Kidney (tissue), 14 donors: ENCODE measurements around the gene CAMK1D. TPM values are rescaled to one million over a fixed set of nuclear protein-coding genes. Genes with fewer than 3 reads are reported as not detected.

Source experiments
- DNase-seq, 5 donors: peaks; one replicate each; pipeline ENCODE4 v3.0.0-alpha.2; 2013 to 2020
- FAIRE-seq: peaks from 2 replicates; lab custom pipeline; 2012; peaks lifted over from hg19 to GRCh38; lab: Jason Lieb, UNC
- H3K27ac ChIP-seq, 2 donors: one replicate each; pipeline ENCODE4 v1.7.0; 2013; ENCODE audit warnings: low read depth in 2 of 2, low read length in 2 of 2, inconsistent platforms in 1 of 2
- H3K27me3 ChIP-seq: one replicate; pipeline ENCODE4 v1.7.1; 2013; ENCODE audit warnings: low read length, inconsistent platforms; ENCODE audit not compliant: control insufficient read depth, insufficient read depth
- H3K36me3 ChIP-seq, 3 donors: one replicate each; pipeline versions ENCODE4 v1.7.0 to v1.7.1; 2013; ENCODE audit warnings: low read length in 3 of 3, control low read depth in 1 of 3, inconsistent platforms in 1 of 3; ENCODE audit not compliant: insufficient read depth in 3 of 3, control insufficient read depth in 2 of 3
- H3K4me1 ChIP-seq, 3 donors: one replicate each; pipeline versions ENCODE4 v1.7.0 to v1.7.1; 2013; ENCODE audit warnings: low read length in 3 of 3, inconsistent platforms in 1 of 3, low read depth in 1 of 3; ENCODE audit not compliant: control insufficient read depth in 2 of 3, insufficient read depth in 2 of 3
- H3K4me3 ChIP-seq, 3 donors: one replicate each; pipeline versions ENCODE4 v1.7.0 to v1.8.1; 2013; ENCODE audit warnings: low read length in 3 of 3, control low read depth in 1 of 3, inconsistent platforms in 1 of 3
- H3K9ac ChIP-seq, 3 donors: one replicate each; pipeline versions ENCODE4 v1.7.0 to v1.7.1; 2013; ENCODE audit warnings: low read length in 3 of 3, control low read depth in 1 of 3, inconsistent platforms in 1 of 3
- H3K9me3 ChIP-seq, 3 donors: one replicate each; pipeline versions ENCODE4 v1.7.0 to v1.7.1; 2013; ENCODE audit warnings: low read length in 3 of 3, control low read depth in 1 of 3, inconsistent platforms in 1 of 3; ENCODE audit not compliant: control insufficient read depth in 2 of 3, insufficient read depth in 1 of 3
- CTCF ChIP-seq: IDR thresholded peaks from 3 replicates; pipeline ENCODE4 v1.5.1; 2012; ENCODE audit warnings: mild to moderate bottlenecking, moderate library complexity, borderline replicate concordance; ENCODE audit not compliant: insufficient read depth; ENCODE audit errors: extremely low read depth
- intact Hi-C: fragments of 100-400 bp; cut with DNase I; formaldehyde crosslinking; loops from one replicate; pipeline ENCODE4 v1.11.1; 2022
- polyA plus RNA-seq: library from polyadenylated mRNA; stranded (reverse); fragments of 350-450 nt; fragmentation: Illumina TruSeq; extraction: RNeasy Lipid Tissue Mini Kit (QIAGEN cat#74804); gene quantifications from one replicate; pipeline ENCODE4 v1.2.3, GENCODE V29; 2014; ENCODE audit warnings: low read depth, low replicate concordance; ENCODE audit not compliant: insufficient read depth
- total RNA-seq: library from RNA; stranded (reverse); fragmentation: NEBNext Ultra II Directional; extraction: Animal tissue kit (Norgen Biotek cat#: 25700); gene quantifications from one replicate; pipeline ENCODE4 v1.2.1, GENCODE V29; 2021
- donor health status: control.
- donor health status: control.
- donor health status: control.
- donor health status: control.
- donor health status: control.
- donor health status: DM: yes; HTN: yes; CAD: no.
- donor health status: Normal renal cell carcinoma (clear cell type).

CAMK1D gene
- total and polyA plus RNA-seq, 2 donors from 2014 or later: 1.1 to 13.7 TPM

- Histone ChIP-seq H3K4me3 (no peak overlapping the region), H3K4me1 (peaks cover 3 to 18% (median 5%) of the 10 kb centered on the region in 3 donors), H3K36me3 (no peaks in the 10 kb centered on the region), H3K9me3 (no peaks in the 10 kb centered on the region), H3K27ac (peak overlapping the region; percentile 11 to 80), H3K9ac (peak overlapping the region in 1 of 3 donors; percentile 8), H3K27me3 (no peaks in the 10 kb centered on the region)
- DNase-seq (peak in 1 of 5 donors; percentile 39), FAIRE-seq (no peak)
- intact Hi-C loops: no loop called here
- no peak for TF ChIP-seq CTCF
These were observed 279.8 kb downstream of the CAMK1D start for GRCh38 chr10:12628964-12629766.

GRCh38 chr10:12629767-12630165 is 280.4 kb downstream of the CAMK1D start:
- peaks cover 3 to 18% (median 5%) of the 10 kb centered on the region in 3 donors for H3K4me1 ChIP-seq
- H3K9me3 ChIP-seq: no peaks in the 10 kb centered on the region
- no peak for TF ChIP-seq CTCF
- no peak overlapping the region for H3K9ac ChIP-seq
- H3K27ac ChIP-seq: no peak overlapping the region
- FAIRE-seq (no peak), DNase-seq (no peak)
- H3K4me3 ChIP-seq: no peak overlapping the region
- H3K36me3 ChIP-seq: no peaks in the 10 kb centered on the region
- H3K27me3 ChIP-seq: no peaks in the 10 kb centered on the region
- intact Hi-C loops: no loop called here

- Histone ChIP-seq H3K4me1 (peaks cover 3 to 18% (median 5%) of the 10 kb centered on the region in 3 donors), H3K27me3 (no peaks in the 10 kb centered on the region), H3K36me3 (no peaks in the 10 kb centered on the region), H3K4me3 (no peak overlapping the region), H3K27ac (no peak overlapping the region), H3K9me3 (no peaks in the 10 kb centered on the region), H3K9ac (no peak overlapping the region)
- TF ChIP-seq CTCF: no peak
- intact Hi-C loops: no loop called here
- DNase-seq: no peak
- no peak for FAIRE-seq
These were observed 281.9 kb downstream of the CAMK1D start for GRCh38 chr10:12631216-12631615.
